ENCODE measurements around the gene SLX4.

- TF ChIP-seq CTCF (conservative IDR thresholded peaks at IDR 0.05): no peak
- no peak for TF ChIP-seq ZFX (IDR thresholded peaks at IDR 0.05)
Measured at GRCh38 chr16:3652373-3653195, 41.2 kb upstream of the SLX4 start.

Data from C4-2B (cell line).